NCI-H1105 (cell line): ENCODE measurements around the gene PTPN5.
"Not testable (repeated sequence)": the region's sequence is repeated elsewhere in the genome, so short reads cannot be mapped to it uniquely, and the experiment has no call there.

Experiments used
- DNase-seq: peaks from one replicate; lab custom pipeline; 2025; lab: John Stamatoyannopoulos, UW

PTPN5 gene

GRCh38 chr11:18681949-18682348 lies 109.6 kb downstream of the PTPN5 start:
- DNase-seq = not testable (repeated sequence)
